ENCODE data around the gene SYNE2. TPM values are rescaled to one million over a fixed set of nuclear protein-coding genes. Genes with fewer than 3 reads are reported as not detected.

The SYNE2 gene
- total RNA-seq, 4 donors from 2014 or later = 65.8 to 174 (median 126) TPM

- 92 to 97% methylated on average over 1 to 2 of the region's 2 CpGs for WGBS, 2 donors (ENCODE audit: low coverage in 1 of 2)
- Histone ChIP-seq H3K36me3 (peaks cover 0 to 50% of the 10 kb centered on the region in 2 donors), H3K4me1 (peaks cover 0 to 4% (median 0%) of the 10 kb centered on the region in 3 donors), H3K4me3 (no peak overlapping the region), H3K27ac (no peak overlapping the region), H3K9me3 (no peaks in the 10 kb centered on the region), H3K27me3 (no peaks in the 10 kb centered on the region)
- TF ChIP-seq POLR2A (IDR thresholded peaks at IDR 0.05) (no peak), POLR2AphosphoS5 (IDR thresholded peaks at IDR 0.05) (no peak), EP300 (IDR thresholded peaks at IDR 0.05) (no peak), CTCF (IDR thresholded peaks at IDR 0.05) (no peak)
- ATAC-seq = no peak
Observed at GRCh38 chr14:64064447-64064846, 211.6 kb downstream of the SYNE2 start.

- peaks cover 0 to 63% of the 10 kb centered on the region in 2 donors for H3K36me3 ChIP-seq
- 59 to 62% methylated on average over 5 of the region's 5 CpGs for WGBS, 2 donors (ENCODE audit: low coverage in 1 of 2)
- no peaks in the 10 kb centered on the region for H3K9me3 ChIP-seq
- H3K27ac ChIP-seq = peak overlapping the region in 3 of 4 donors; percentile 40 to 57 (median 53)
- H3K27me3 ChIP-seq = no peaks in the 10 kb centered on the region
- peak; percentile 83 for ATAC-seq
- H3K4me3 ChIP-seq = no peak overlapping the region
- H3K4me1 ChIP-seq = peaks cover 0 to 6% (median 0%) of the 10 kb centered on the region in 3 donors
- TF ChIP-seq CTCF (IDR thresholded peaks at IDR 0.05) = no peak
- TF ChIP-seq POLR2AphosphoS5 (IDR thresholded peaks at IDR 0.05) = peak; percentile 4
- TF ChIP-seq EP300 (IDR thresholded peaks at IDR 0.05) = no peak
Observed at GRCh38 chr14:64069634-64070359, 217.0 kb downstream of the SYNE2 start.

- H3K27ac ChIP-seq = peak overlapping the region in 1 of 4 donors; percentile 12
- no peak for ATAC-seq
- H3K4me1 ChIP-seq = no peaks in the 10 kb centered on the region
- H3K27me3 ChIP-seq = no peaks in the 10 kb centered on the region
- H3K9me3 ChIP-seq = no peaks in the 10 kb centered on the region
- H3K4me3 ChIP-seq = no peak overlapping the region
- 68 to 73% methylated on average over 2 of the region's 2 CpGs for WGBS, 2 donors (ENCODE audit: low coverage in 1 of 2)
- H3K36me3 ChIP-seq = peaks cover 0 to 62% of the 10 kb centered on the region in 2 donors
- TF ChIP-seq POLR2AphosphoS5 (IDR thresholded peaks at IDR 0.05) = no peak
- no peak for TF ChIP-seq CTCF (IDR thresholded peaks at IDR 0.05)
- TF ChIP-seq EP300 (IDR thresholded peaks at IDR 0.05) = no peak
- no peak for TF ChIP-seq POLR2A (IDR thresholded peaks at IDR 0.05)
Observed at GRCh38 chr14:64074961-64075612, 222.3 kb downstream of the SYNE2 start.

GRCh38 chr14:64075613-64076005, 222.8 kb downstream of the SYNE2 start:
- Histone ChIP-seq H3K4me3 (no peak overlapping the region), H3K4me1 (no peaks in the 10 kb centered on the region), H3K27me3 (no peaks in the 10 kb centered on the region), H3K27ac (no peak overlapping the region), H3K36me3 (peaks cover 0 to 66% of the 10 kb centered on the region in 2 donors), H3K9me3 (no peaks in the 10 kb centered on the region)
- no peak for TF ChIP-seq POLR2AphosphoS5 (IDR thresholded peaks at IDR 0.05)
- TF ChIP-seq CTCF (IDR thresholded peaks at IDR 0.05) = no peak
- no peak for TF ChIP-seq EP300 (IDR thresholded peaks at IDR 0.05)
- TF ChIP-seq POLR2A (IDR thresholded peaks at IDR 0.05) = no peak
- ATAC-seq = no peak
- 60 to 89% methylated on average over 1 of the region's 1 CpG for WGBS, 2 donors (ENCODE audit: low coverage in 1 of 2)

Measured in gastroesophageal sphincter (tissue), 4 donors.